Fibroblast of mammary gland (primary cell): ENCODE results near the gene CEP128.

Experiments used
- DNase-seq: peaks from one replicate; pipeline ENCODE4 v3.0.0-alpha.2; 2010; ENCODE audit warnings: low read depth
- H3K4me3 ChIP-seq: 2 replicates; pipeline ENCODE4 v1.5.1; 2011; ENCODE audit warnings: low read depth, mild to moderate bottlenecking, low read length, moderate library complexity; ENCODE audit not compliant: control insufficient read depth
- CTCF ChIP-seq: conservative IDR thresholded peaks from 2 replicates; pipeline ENCODE4 v1.5.1; 2011; ENCODE audit warnings: low read depth, low read length, inconsistent platforms; ENCODE audit not compliant: control insufficient read depth, insufficient read depth

Gene CEP128

GRCh38 chr14:80644826-80645225 lies 296.7 kb downstream of the CEP128 start:
- no peak for TF ChIP-seq CTCF
- no peak overlapping the region for H3K4me3 ChIP-seq
- no peak for DNase-seq

- no peak for TF ChIP-seq CTCF
- DNase-seq = peak; percentile 44
- no peak overlapping the region for H3K4me3 ChIP-seq
Observed at GRCh38 chr14:80638620-80639515, 302.7 kb downstream of the CEP128 start.

- peak; percentile 14 for DNase-seq
- H3K4me3 ChIP-seq = no peak overlapping the region
- TF ChIP-seq CTCF = no peak
Observed at GRCh38 chr14:80637756-80638619, 303.6 kb downstream of the CEP128 start.

GRCh38 chr14:80636071-80636470 lies 305.5 kb downstream of the CEP128 start:
- H3K4me3 ChIP-seq = no peak overlapping the region
- peak; percentile 16 for DNase-seq
- TF ChIP-seq CTCF = peak; percentile 30

GRCh38 chr14:80634106-80634758 lies 307.3 kb downstream of the CEP128 start:
- no peak overlapping the region for H3K4me3 ChIP-seq
- peak; percentile 20 for DNase-seq
- TF ChIP-seq CTCF = no peak

- TF ChIP-seq CTCF = no peak
- no peak overlapping the region for H3K4me3 ChIP-seq
- DNase-seq = peak; percentile 63
Observed at GRCh38 chr14:80629606-80630005, 311.9 kb downstream of the CEP128 start.
